Hypothalamus (tissue), 51 donors: ENCODE data around the gene COL5A2.

Experiments used
- DNase-seq, 51 donors: peaks; one replicate each; lab custom pipeline; 2025; lab: John Stamatoyannopoulos, UW

COL5A2 gene

GRCh38 chr2:189111063-189111715, 68.4 kb downstream of the COL5A2 start:
- DNase-seq: no peak

GRCh38 chr2:189109921-189110397, 69.6 kb downstream of the COL5A2 start:
- no peak for DNase-seq

- DNase-seq: no peak
Measured at GRCh38 chr2:189104934-189105333, 74.6 kb downstream of the COL5A2 start.

GRCh38 chr2:189102735-189103134, 76.8 kb downstream of the COL5A2 start:
- no peak for DNase-seq

- no peak for DNase-seq
Measured at GRCh38 chr2:189097934-189098333, 81.6 kb downstream of the COL5A2 start.

GRCh38 chr2:189096769-189097447, 82.7 kb downstream of the COL5A2 start:
- DNase-seq: no peak

- no peak for DNase-seq
Measured at GRCh38 chr2:189095101-189095500, 84.5 kb downstream of the COL5A2 start.

- DNase-seq: no peak
Measured at GRCh38 chr2:189092936-189093335, 86.6 kb downstream of the COL5A2 start.

GRCh38 chr2:189091253-189091652, 88.3 kb downstream of the COL5A2 start:
- no peak for DNase-seq

GRCh38 chr2:189088591-189089205, 90.9 kb downstream of the COL5A2 start:
- no peak for DNase-seq

GRCh38 chr2:189086710-189087109, 92.9 kb downstream of the COL5A2 start:
- DNase-seq: no peak

- DNase-seq: no peak
Measured at GRCh38 chr2:189086250-189086649, 93.3 kb downstream of the COL5A2 start.

GRCh38 chr2:189083606-189084005, 96.0 kb downstream of the COL5A2 start:
- DNase-seq: no peak

GRCh38 chr2:189083106-189083505, 96.5 kb downstream of the COL5A2 start:
- DNase-seq: no peak

GRCh38 chr2:189082376-189082975, 97.1 kb downstream of the COL5A2 start:
- DNase-seq: no peak

GRCh38 chr2:189076572-189076971, 103.0 kb downstream of the COL5A2 start:
- no peak for DNase-seq

GRCh38 chr2:189076120-189076519, 103.4 kb downstream of the COL5A2 start:
- DNase-seq: no peak

- no peak for DNase-seq
Measured at GRCh38 chr2:189074506-189074905, 105.1 kb downstream of the COL5A2 start.

- DNase-seq: no peak
Measured at GRCh38 chr2:189072036-189072435, 107.5 kb downstream of the COL5A2 start.

GRCh38 chr2:189069855-189070619, 109.5 kb downstream of the COL5A2 start:
- DNase-seq: no peak

GRCh38 chr2:189066037-189066436, 113.5 kb downstream of the COL5A2 start:
- no peak for DNase-seq
